GM18519 (cell line): ENCODE data around the gene CHTF8.

Source experiments
- ATAC-seq: cut with Tn5 transposase; IDR thresholded peaks from one replicate; pipeline ENCODE4 v1.9.1; 2021; ENCODE audit warnings: mild to moderate bottlenecking, moderate library complexity; ENCODE audit not compliant: unreplicated experiment, low FRiP score

Gene CHTF8

DNA sequence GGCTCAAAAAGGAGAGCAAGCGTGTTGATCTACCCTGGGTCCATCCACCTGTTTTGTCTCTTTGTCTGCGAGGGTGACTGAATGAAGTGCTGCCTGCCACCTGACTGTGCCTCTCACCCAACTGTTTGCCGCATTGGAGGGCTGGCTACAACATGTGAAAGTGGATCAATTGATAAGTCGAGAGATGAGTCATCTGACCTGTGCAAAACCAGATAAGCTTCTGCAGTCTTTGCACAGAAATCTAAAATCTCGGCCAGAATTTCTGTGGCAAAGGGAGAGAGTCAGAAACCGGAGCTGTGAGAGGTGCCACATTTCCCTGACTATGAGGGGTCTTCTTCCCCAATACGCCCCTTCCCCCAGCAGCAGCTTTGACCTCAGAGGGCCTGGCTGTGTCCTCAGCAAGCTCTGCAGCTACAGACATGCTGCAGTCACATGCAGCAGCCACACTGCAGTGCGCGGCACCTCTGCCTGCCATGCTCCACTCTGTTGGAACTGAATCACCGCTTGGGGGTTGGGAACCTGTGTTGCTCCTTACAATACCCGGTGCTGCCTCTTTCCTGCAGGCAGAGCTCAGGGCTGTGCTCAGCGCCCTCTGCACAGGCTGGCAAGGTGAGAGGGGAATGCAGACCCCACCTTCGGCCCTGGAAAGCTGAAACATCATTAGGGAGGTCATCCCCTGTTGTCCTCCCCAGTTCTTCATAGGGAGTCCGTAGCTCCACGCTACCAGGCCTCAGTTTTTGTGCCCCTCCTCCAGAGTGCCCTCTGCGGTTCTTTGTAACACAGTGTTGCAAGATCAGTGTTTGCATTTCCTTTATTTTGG is 43.1 kb downstream of the CHTF8 start:
- no peak for ATAC-seq

GRCh38 chr16:69088684-69089083 is 43.7 kb downstream of the CHTF8 start:
- no peak for ATAC-seq

- no peak for ATAC-seq
Observed at GRCh38 chr16:69087161-69087581, 45.2 kb downstream of the CHTF8 start.

DNA sequence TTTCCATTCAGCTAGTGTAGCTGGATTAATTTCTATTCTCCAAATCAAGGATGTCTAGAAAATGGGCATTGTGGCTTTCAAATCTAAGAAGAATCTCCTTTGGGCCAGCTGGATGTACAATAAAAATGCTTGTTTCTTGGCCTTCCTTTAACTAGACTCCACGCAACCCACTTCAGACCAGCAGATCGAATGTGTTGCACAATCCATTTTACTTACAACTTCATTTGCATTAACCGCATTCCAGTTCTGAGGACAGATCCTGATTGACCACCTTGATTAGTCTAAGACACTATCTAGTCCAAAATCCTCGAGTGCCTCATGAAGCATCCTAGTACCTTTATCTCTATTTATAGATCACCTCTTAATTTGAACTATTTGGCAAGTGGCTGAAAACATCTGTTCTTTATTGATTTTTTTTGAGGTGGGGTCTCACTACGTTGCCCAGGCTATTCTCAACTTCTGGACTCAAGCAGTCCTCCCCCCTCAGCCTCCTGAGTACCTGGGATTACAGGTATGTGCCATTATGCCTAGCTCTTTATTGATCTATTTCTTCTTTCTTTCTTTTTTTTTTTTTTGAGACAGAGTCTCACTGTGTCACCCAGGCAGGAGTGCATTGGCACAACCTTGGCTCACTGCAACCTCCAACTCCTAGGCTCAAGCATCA is 47.2 kb downstream of the CHTF8 start:
- ATAC-seq: no peak

- ATAC-seq: no peak
Observed at GRCh38 chr16:69084289-69084688, 48.1 kb downstream of the CHTF8 start.

DNA sequence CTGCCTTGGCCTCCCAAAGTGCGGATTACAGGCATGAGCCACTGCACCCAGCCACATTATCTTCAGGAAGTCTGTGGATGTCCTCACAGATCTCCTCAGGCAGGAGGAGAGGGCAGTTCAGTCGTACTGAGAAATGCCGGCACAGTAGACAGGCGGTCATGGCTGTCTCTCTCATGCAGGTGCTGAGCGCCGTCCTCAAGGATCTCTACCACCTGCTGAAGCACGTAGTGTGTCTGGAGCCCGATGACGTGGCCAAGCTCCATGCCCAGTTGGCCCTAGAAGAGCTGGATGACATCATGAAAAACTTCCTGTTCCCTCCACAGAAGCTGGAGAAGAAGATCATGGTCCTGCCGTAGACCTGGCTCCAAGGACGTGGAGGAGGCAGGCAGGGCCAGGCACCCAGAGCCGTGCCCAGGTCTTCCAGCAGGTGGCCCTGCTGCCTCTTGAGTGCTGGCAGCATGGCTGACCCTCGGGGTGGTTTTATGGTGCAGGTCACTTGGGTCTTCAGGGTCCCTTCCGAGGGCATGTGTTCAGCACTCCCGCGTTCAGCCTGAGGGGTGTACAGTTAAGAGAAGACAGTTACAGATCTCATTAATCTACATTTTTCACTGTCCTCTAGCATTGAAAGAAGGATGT is 49.0 kb downstream of the CHTF8 start:
- no peak for ATAC-seq

DNA sequence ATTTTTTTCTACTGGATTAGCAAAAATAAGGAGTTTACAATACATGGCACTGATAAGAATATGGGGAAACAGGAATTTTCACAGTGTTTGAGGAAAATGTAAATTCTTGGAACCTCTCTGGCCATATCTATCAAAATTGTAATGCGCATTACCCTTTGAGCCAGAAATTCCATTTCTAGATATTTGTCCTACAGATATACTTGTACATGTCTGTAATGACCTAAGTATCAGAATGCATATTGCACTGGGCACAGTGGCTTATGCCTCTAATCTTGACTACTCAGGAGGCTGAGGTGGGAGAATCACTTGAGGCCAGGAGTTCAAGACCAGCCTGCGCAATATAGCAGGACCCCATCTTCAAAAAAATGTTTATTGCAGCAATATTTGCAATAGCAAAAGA is 52.7 kb downstream of the CHTF8 start:
- ATAC-seq: no peak

DNA sequence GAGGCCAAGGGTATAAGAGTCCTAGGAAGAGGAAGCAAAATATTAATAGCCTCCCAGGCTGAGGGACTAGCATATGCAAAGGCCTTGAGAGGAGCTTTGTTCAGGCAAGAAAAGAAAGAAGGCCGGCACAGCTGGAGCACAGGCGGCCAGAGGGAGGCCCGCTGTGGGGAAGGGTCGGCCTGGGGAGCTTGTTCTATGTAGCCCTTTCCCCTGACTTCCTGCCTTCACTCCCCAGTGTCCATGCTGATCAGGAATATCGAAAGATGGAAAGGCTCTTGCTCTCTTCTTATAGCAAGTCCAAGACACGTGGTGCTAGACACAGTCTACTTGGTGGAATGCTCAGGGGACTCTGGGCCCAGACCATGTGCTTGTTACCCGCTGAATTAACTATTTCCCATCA is 54.3 kb downstream of the CHTF8 start:
- ATAC-seq: no peak

DNA sequence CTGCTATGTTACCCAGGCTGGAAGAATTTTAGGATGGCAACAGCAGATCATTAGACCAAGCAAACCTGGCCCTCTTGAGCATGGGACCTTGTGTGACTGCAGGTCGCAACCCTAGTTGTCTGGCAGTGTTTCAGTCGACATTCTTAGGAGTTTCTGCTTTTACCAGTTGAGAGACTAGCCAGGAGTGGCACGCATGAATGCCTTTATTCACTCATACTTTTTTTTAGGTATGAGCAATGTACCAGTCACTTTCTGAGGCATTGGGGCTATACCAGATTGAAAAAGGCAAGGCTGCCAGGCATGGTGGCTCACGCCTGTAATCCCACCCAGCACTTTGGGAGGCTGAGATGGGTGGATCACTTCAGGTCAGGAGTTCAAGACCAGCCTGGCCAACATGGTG is 55.1 kb downstream of the CHTF8 start:
- no peak for ATAC-seq

DNA sequence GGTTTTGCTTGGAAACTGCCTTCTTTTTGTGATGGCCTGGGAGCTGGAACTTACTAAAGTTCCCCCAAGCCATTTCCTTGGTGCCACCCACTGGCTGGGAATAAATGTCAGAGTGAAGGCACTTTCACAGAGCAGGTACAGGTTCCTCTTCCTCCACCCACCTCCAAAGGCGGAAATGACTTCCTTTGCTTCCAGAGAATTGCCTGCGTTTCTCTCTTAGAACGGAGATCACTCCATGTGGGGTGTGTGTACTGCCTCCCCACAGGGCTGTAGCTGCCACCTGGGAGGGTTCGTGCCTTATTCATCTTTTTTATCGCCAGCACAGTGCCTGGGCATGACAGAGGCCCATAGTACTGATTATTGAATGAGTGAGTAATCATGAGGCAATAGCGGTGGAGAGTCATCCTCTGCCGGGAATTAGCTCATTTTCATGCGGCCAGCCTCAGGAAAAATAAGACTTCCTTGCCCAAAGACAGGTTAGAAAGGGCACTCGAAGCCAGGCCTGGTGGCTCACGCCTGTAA is 59.1 kb downstream of the CHTF8 start:
- no peak for ATAC-seq

DNA sequence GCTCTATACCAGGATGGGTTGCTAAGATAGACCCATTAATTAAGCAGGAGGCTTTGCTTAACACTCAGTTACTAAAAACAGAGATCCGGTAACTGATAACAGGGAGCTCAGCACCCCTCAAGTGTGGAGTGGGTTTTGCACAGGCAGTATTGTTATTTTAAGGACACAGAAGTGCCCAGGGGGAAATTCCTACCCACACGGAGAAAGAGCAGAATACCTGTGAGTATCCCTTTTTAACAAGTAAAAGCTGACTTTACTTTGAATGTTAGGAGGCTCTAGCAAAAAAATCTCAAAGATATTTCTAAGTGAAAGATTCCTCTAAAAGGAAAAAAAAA is 59.8 kb downstream of the CHTF8 start:
- ATAC-seq: no peak

DNA sequence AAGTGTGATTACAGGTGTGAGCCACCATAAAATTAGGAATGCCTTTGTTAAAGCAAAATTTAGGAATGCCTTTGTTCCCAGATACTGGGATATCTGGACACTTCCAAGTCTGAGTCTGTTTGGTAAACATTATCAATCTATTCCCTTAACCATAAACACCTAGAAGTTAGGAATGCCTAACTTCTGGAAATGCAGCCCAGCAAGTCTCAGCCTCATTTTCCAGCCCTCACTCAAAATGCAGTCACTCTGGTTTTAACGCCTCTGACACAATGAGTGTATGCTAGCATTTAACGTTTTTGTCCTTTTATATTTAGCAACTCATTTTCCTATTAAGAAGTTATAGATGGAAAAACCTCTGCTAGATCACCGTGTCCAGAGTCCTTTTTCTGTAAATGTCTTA is 61.4 kb downstream of the CHTF8 start:
- ATAC-seq: no peak

DNA sequence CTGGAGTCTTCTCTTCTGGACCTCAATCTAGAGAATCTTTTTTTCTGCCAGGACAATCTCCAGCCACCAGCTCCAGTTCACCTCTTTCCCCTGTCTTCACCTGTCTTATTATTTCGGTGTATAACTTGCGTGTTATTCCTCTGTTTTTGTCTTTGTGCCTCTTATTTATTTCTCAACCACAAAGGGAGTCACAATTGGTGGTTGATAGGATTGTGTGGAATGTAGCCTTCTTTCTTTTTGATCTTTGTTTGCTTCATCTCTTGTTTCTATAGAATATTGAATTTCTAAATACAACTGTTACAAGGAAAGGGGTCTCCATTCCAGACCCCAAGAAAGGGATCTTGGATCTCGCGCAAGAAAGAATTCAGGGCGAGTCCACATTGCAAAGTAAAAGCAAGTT is 62.9 kb downstream of the CHTF8 start:
- ATAC-seq: no peak
